H1 (cell line): ENCODE data around the gene GGN. TPM values are rescaled to one million over a fixed set of nuclear protein-coding genes. Genes with fewer than 3 reads are reported as not detected.

Experiments
- CTCF ChIA-PET: fragments of 300-600 bp; sonication (Branson Sonifier 250); formaldehyde crosslinking; loops from one replicate; lab custom pipeline; 2021; ENCODE audit not compliant: partially characterized antibody; lab: Charles Lee
- POLR2A ChIA-PET: fragments of 300-600 bp; sonication (Branson Sonifier 250); formaldehyde crosslinking; loops from one replicate; lab custom pipeline; 2021; ENCODE audit warnings: inconsistent platforms; ENCODE audit not compliant: partially characterized antibody; lab: Charles Lee
- DNase-seq, 2 experiments: peaks; one replicate each; pipeline versions ENCODE4 v3.0.0 to v3.0.0-alpha.2; 2010 to 2022; ENCODE audit warnings: low spot score in 2 of 2, low read depth in 1 of 2, mixed read lengths in 1 of 2
- FAIRE-seq: peaks from 2 replicates; lab custom pipeline; 2011; peaks lifted over from hg19 to GRCh38; lab: Jason Lieb, UNC
- H2AFZ ChIP-seq: 2 replicates; pipeline ENCODE4 v1.8.1; 2012; ENCODE audit warnings: low read length, inconsistent platforms
- H2AK5ac ChIP-seq: 2 replicates; pipeline ENCODE4 v1.6.1; 2013; ENCODE audit warnings: low read depth, low read length
- H2BK120ac ChIP-seq: replicated peaks from 2 replicates; pipeline ENCODE3; 2013; ENCODE audit warnings: low read depth, low read length, inconsistent platforms
- H2BK12ac ChIP-seq: 2 replicates; pipeline ENCODE4 v1.6.1; 2013; ENCODE audit warnings: low read depth, low read length
- H2BK15ac ChIP-seq: 2 replicates; pipeline ENCODE4 v1.6.1; 2013; ENCODE audit warnings: low read length
- H2BK20ac ChIP-seq: 2 replicates; pipeline ENCODE4 v1.6.1; 2013; ENCODE audit warnings: low read length
- H2BK5ac ChIP-seq: 2 replicates; pipeline ENCODE4 v1.6.1; 2013; ENCODE audit warnings: low read depth, low read length
- H3K14ac ChIP-seq: 2 replicates; pipeline ENCODE4 v1.6.1; 2013; ENCODE audit warnings: inconsistent platforms; ENCODE audit not compliant: insufficient read length
- H3K18ac ChIP-seq: 2 replicates; pipeline ENCODE4 v1.6.1; 2013; ENCODE audit warnings: low read length; ENCODE audit errors: extremely low read depth
- H3K23ac ChIP-seq: 2 replicates; pipeline ENCODE4 v1.6.1; 2013; ENCODE audit warnings: inconsistent platforms; ENCODE audit not compliant: insufficient read length
- H3K23me2 ChIP-seq: 2 replicates; pipeline ENCODE4 v1.6.1; 2013; ENCODE audit warnings: low read depth, low read length
- H3K27ac ChIP-seq: 2 replicates; pipeline ENCODE4 v1.6.1; 2011; ENCODE audit warnings: low read depth, low read length, inconsistent platforms
- H3K27me3 ChIP-seq, 4 experiments: replicated peaks in 1 of 4; 1 replicate in 1 of 4; 2 replicates in 3 of 4; pipeline versions ENCODE4 v1.6.1 to v1.8.1; 2011 to 2013; ENCODE audit warnings: low read length in 3 of 4, mild to moderate bottlenecking in 3 of 4, inconsistent platforms in 2 of 4, mixed read lengths in 2 of 4, moderate library complexity in 1 of 4; ENCODE audit not compliant: control insufficient read depth in 3 of 4, insufficient read depth in 3 of 4; ENCODE audit errors: extremely low read depth in 1 of 4
- H3K36me3 ChIP-seq, 4 experiments: 2 replicates each; pipeline versions ENCODE4 v1.6.1 to v1.8.1; 2011 to 2013; ENCODE audit warnings: mild to moderate bottlenecking in 4 of 4, low read length in 3 of 4, moderate library complexity in 2 of 4, control low read depth in 1 of 4, inconsistent platforms in 1 of 4; ENCODE audit not compliant: insufficient read depth in 4 of 4, control insufficient read depth in 2 of 4
- H3K4ac ChIP-seq: replicated peaks from 2 replicates; pipeline ENCODE3; 2013; ENCODE audit warnings: low read length, low read depth, mixed read lengths, inconsistent platforms; ENCODE audit not compliant: insufficient read length
- H3K4me1 ChIP-seq, 4 experiments: replicated peaks in 1 of 4; 1 replicate in 1 of 4; 2 replicates in 3 of 4; pipeline versions ENCODE4 v1.6.1 to v1.8.1; 2011 to 2013; ENCODE audit warnings: low read length in 3 of 4, inconsistent platforms in 2 of 4, mixed read lengths in 1 of 4; ENCODE audit not compliant: insufficient read depth in 4 of 4, control insufficient read depth in 3 of 4
- H3K4me2 ChIP-seq, 2 experiments: 2 replicates each; pipeline versions ENCODE4 v1.6.1 to v1.8.1; 2011 to 2013; ENCODE audit warnings: low read depth in 2 of 2, low read length in 2 of 2, control low read depth in 1 of 2, inconsistent platforms in 1 of 2, mild to moderate bottlenecking in 1 of 2; ENCODE audit not compliant: insufficient read depth in 1 of 2
- H3K4me3 ChIP-seq, 4 experiments: fragments of 200-600, 300-600 bp in 1 of 4; sonication (generic), shearing (Covaris generic), sonication (Bioruptor Twin) in 1 of 4; 2 replicates each; pipeline versions ENCODE4 v1.5.1 to v1.8.1; 2011 to 2016; ENCODE audit warnings: low read length in 4 of 4, low read depth in 3 of 4, control low read depth in 2 of 4, inconsistent platforms in 2 of 4, mild to moderate bottlenecking in 2 of 4, mixed read lengths in 1 of 4, moderate library complexity in 1 of 4; ENCODE audit not compliant: insufficient read depth in 2 of 4; ENCODE audit errors: extremely low read depth in 1 of 4
- H3K56ac ChIP-seq: replicated peaks from 2 replicates; pipeline ENCODE3; 2013; ENCODE audit warnings: low read depth, mild to moderate bottlenecking, mixed read lengths, low read length, inconsistent platforms; ENCODE audit not compliant: insufficient read length
- H3K79me1 ChIP-seq: 2 replicates; pipeline ENCODE4 v1.6.1; 2013; ENCODE audit warnings: low read depth, low read length, control low read depth
- H3K79me2 ChIP-seq, 2 experiments: 2 replicates each; pipeline versions ENCODE4 v1.6.1 to v1.8.1; 2012 to 2013; ENCODE audit warnings: low read length in 2 of 2, mild to moderate bottlenecking in 2 of 2, inconsistent platforms in 1 of 2; ENCODE audit not compliant: insufficient read depth in 2 of 2, control insufficient read depth in 1 of 2
- H3K9ac ChIP-seq, 4 experiments: replicated peaks in 1 of 4; 1 replicate in 1 of 4; 2 replicates in 3 of 4; pipeline versions ENCODE4 v1.6.1 to v1.8.1; 2011 to 2013; ENCODE audit warnings: low read depth in 3 of 4, low read length in 3 of 4, control low read depth in 2 of 4, mild to moderate bottlenecking in 2 of 4, moderate library complexity in 2 of 4, inconsistent platforms in 1 of 4; ENCODE audit errors: extremely low read depth in 1 of 4
- H3K9me3 ChIP-seq, 2 experiments: 2 replicates each; pipeline versions ENCODE4 v1.6.1 to v1.8.1; 2012 to 2013; ENCODE audit warnings: mild to moderate bottlenecking in 2 of 2, moderate library complexity in 2 of 2, control low read depth in 1 of 2, inconsistent platforms in 1 of 2, low read depth in 1 of 2, low read length in 1 of 2, mixed read lengths in 1 of 2; ENCODE audit not compliant: insufficient read depth in 2 of 2
- H4K20me1 ChIP-seq, 2 experiments: replicated peaks in 1 of 2; 2 replicates each; pipeline versions ENCODE3 to v1.8.1; 2011 to 2013; ENCODE audit warnings: inconsistent platforms in 2 of 2, low read length in 2 of 2, mild to moderate bottlenecking in 1 of 2; ENCODE audit not compliant: insufficient read depth in 2 of 2, control insufficient read depth in 1 of 2
- H4K5ac ChIP-seq: 2 replicates; pipeline ENCODE4 v1.6.1; 2013; ENCODE audit warnings: low read length, low read depth, mixed read lengths, inconsistent platforms; ENCODE audit not compliant: insufficient read length
- H4K8ac ChIP-seq: 2 replicates; pipeline ENCODE4 v1.8.0; 2013; ENCODE audit warnings: mild to moderate bottlenecking, moderate library complexity, low read length, inconsistent platforms; ENCODE audit not compliant: insufficient read depth; ENCODE audit errors: extremely low read depth
- H4K91ac ChIP-seq: replicated peaks from 2 replicates; pipeline ENCODE3; 2013; ENCODE audit warnings: low read length, mixed read lengths, inconsistent platforms; ENCODE audit not compliant: insufficient read length
- CHD2 ChIP-seq: IDR thresholded peaks from 2 replicates; pipeline ENCODE4 v1.6.1; 2012; ENCODE audit warnings: low read length, improper control_type of control experiment
- CTBP2 ChIP-seq: IDR thresholded peaks from 2 replicates; pipeline ENCODE4 v1.7.0; 2011; ENCODE audit warnings: borderline replicate concordance, mild to moderate bottlenecking, moderate library complexity, mixed read lengths, low read length; ENCODE audit not compliant: insufficient read depth, insufficient read length
- E2F6 ChIP-seq: IDR thresholded peaks from 2 replicates; pipeline ENCODE4 v1.6.1; 2012; ENCODE audit warnings: inconsistent platforms
- FOSL1 ChIP-seq: IDR thresholded peaks from 2 replicates; pipeline ENCODE4 v1.6.1; 2011; ENCODE audit warnings: mild to moderate bottlenecking, low read depth, low read length, moderate library complexity; ENCODE audit not compliant: insufficient read depth
- GTF2F1 ChIP-seq: IDR thresholded peaks from 2 replicates; pipeline ENCODE4 v1.6.1; 2012; ENCODE audit warnings: low read depth, low read length, improper control_type of control experiment, borderline replicate concordance
- MAX ChIP-seq: IDR thresholded peaks from 2 replicates; pipeline ENCODE4 v1.6.1; 2012; ENCODE audit warnings: inconsistent platforms
- NANOG ChIP-seq: IDR thresholded peaks from 2 replicates; pipeline ENCODE4 v1.6.1; 2011; ENCODE audit warnings: low read length, low read depth, mild to moderate bottlenecking, inconsistent platforms; ENCODE audit not compliant: insufficient read depth, poor library complexity, severe bottlenecking
- NRF1 ChIP-seq: IDR thresholded peaks from 2 replicates; pipeline ENCODE4 v1.6.1; 2011; ENCODE audit warnings: mild to moderate bottlenecking, low read depth, low read length, improper control_type of control experiment
- RNF2 ChIP-seq: fragments of 200-900, 300-1000 bp; sonication (generic); IDR thresholded peaks from 2 replicates; pipeline ENCODE4 v1.7.1; 2016; ENCODE audit warnings: borderline replicate concordance, low read depth, mild to moderate bottlenecking, antibody characterized with exemption, low read length; ENCODE audit not compliant: poor library complexity, severe bottlenecking; ENCODE audit errors: missing control alignments
- TBP ChIP-seq: IDR thresholded peaks from 2 replicates; pipeline ENCODE4 v1.6.1; 2011; ENCODE audit warnings: low read depth, low read length, improper control_type of control experiment
- TEAD4 ChIP-seq: IDR thresholded peaks from 2 replicates; pipeline ENCODE4 v1.6.1; 2012; ENCODE audit warnings: low read depth, low read length, inconsistent platforms, mixed read lengths
- ZNF274 ChIP-seq: IDR thresholded peaks from 2 replicates; pipeline ENCODE4 v1.7.0; 2012; ENCODE audit warnings: low read length, borderline replicate concordance; ENCODE audit errors: extremely low read depth
- WGBS, 2 experiments: shearing (Covaris generic) in 1 of 2; methylation state at CpG; one replicate each; pipeline versions ENCODE4 v1.1.6 to v1.1.7; 2013 to 2015; ENCODE audit warnings: low lambda C conversion rate in 2 of 2, mixed read lengths in 2 of 2, inconsistent platforms in 1 of 2, low coverage in 1 of 2, missing lambda C conversion rate in 1 of 2; ENCODE audit not compliant: insufficient replicate concordance in 2 of 2, insufficient coverage in 1 of 2, insufficient read length in 1 of 2; ENCODE audit errors: extremely low coverage in 1 of 2, missing lambda C conversion rate in 1 of 2; 5-methylcytosine and 5-hydroxymethylcytosine counted together
- polyA plus RNA-seq, 7 experiments: library from polyadenylated mRNA; depleted of rRNA in 3 of 7; stranded (reverse) in 5 of 7; unstranded in 2 of 7; fragments of >200 nt in 5 of 7; fragments of 200-250 nt in 2 of 7; gene quantifications; 1 replicate in 5 of 7; 2 replicates in 1 of 7; 4 replicates in 1 of 7; pipeline versions ENCODE4 v1.2.1 to v1.2.3, GENCODE V29; 2011 to 2013; ENCODE audit warnings: missing spikeins in 2 of 7, mixed read lengths in 2 of 7
- total RNA-seq: library from RNA; stranded (reverse); fragmentation: NEBNext Ultra II Directional; extraction: Animal tissue kit (Norgen Biotek cat#: 25700); gene quantifications from 2 replicates; pipeline ENCODE4 v1.2.1, GENCODE V29; 2021

Gene GGN
- total and polyA plus RNA-seq, 2 of the 8 experiments (the other 6 are each of a cell fraction or from before 2014, with no cell fraction given), result 0.47 to 1.2 TPM

GRCh38 chr19:38400361-38400760 lies 12.5 kb upstream of the GGN start:
- Histone ChIP-seq H3K27me3 (peaks cover 2 to 46% (median 43%) of the 10 kb centered on the region in 4 experiments), H2BK15ac (peak overlapping the region; percentile 40; the same call in 1 of the 2 replicates), H3K27ac (no peak overlapping the region), H2BK120ac (no peak overlapping the region), H3K36me3 (peaks cover 0 to 11% (median 0%) of the 10 kb centered on the region in 4 experiments; a peak in 1 of 8 replicates), H4K91ac (no peak overlapping the region), H4K5ac (no peak overlapping the region), H4K8ac (no peak overlapping the region; the same call in 1 of the 2 replicates), H3K23me2 (peaks cover 5% of the 10 kb centered on the region; the same call in 1 of the 2 replicates), H2BK5ac (no peak overlapping the region), H3K23ac (no peak overlapping the region), H2AK5ac (no peak overlapping the region), H3K56ac (no peak overlapping the region), H3K4me3 (no peak overlapping the region), H3K4me1 (no peaks in the 10 kb centered on the region; a peak in 2 of 7 replicates), H4K20me1 (no peaks in the 10 kb centered on the region), H3K4ac (no peak overlapping the region), H3K9me3 (no peaks in the 10 kb centered on the region), H3K79me1 (no peaks in the 10 kb centered on the region), H2BK20ac (no peak overlapping the region), H3K18ac (no peak overlapping the region), H3K14ac (no peak overlapping the region), H3K9ac (no peak overlapping the region), H2BK12ac (no peak overlapping the region), H2AFZ (no peak overlapping the region), H3K4me2 (no peak overlapping the region), H3K79me2 (no peaks in the 10 kb centered on the region)
- WGBS, 2 experiments, result 73% methylated on average over 5 of the region's 5 CpGs; no CpG with 5 or more reads in 1 of the 2 experiments
- FAIRE-seq (no peak), DNase-seq (no peak)
- ChIA-PET POLR2A (interaction anchor here (0.6 to 6.1 kb wide), 8 partner anchors 11 to 115 kb away, joined by 3 to 38 read pairs (median 4); partner anchors contain the start of genes GGN and SPRED3), CTCF (interaction anchor here (0.6 to 1.4 kb wide), 3 partner anchors 16 to 315 kb away, joined by 3 to 4 read pairs (median 3); no protein-coding TSS in a partner anchor)
- TF ChIP-seq CHD2 (no peak), FOSL1 (no peak), TBP (no peak), TEAD4 (no peak), ZNF274 (no peak), GTF2F1 (no peak), NANOG (no peak), NRF1 (no peak), E2F6 (no peak), CTBP2 (no peak), RNF2 (no peak), MAX (no peak)
